ENCODE data around the gene DPPA5. TPM values are rescaled to one million over a fixed set of nuclear protein-coding genes. Genes with fewer than 3 reads are reported as not detected.

The DPPA5 gene
- polyA plus RNA-seq, 2 donors = not detected

DNA sequence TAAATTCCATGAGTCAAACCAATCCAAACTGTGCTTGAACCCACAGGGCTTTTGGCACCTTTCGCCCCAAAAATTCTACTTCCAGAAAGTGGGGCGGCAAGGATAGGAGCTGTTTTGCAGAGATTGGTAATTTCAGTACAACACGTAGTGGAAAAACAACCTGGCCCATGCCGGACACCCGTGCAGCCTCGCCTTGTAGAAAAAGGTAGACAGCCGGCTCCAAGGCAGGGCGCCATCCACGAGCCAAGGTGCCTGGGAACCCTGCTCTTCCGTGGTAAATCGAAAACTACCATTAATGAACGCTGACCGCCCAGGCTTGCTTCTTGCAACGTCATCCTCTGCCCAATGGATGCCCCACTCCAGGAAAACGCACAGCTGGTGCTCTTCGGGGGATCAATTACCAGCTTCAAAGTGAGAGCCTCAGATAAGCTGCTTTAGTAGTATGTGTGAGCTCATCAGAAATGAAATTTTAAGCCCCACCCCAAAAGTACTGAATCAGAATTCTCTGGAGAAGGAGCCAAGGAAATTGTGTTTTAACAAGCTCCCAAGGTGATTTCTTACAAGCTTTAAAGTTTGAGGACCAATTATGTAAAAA, 13.8 kb upstream of the DPPA5 start:
- Histone ChIP-seq H3K27ac (ENCODE audit: low read depth in 2 of 2, low read length in 1 of 2) (no peak overlapping the region), H3K27me3 (ENCODE audit: control insufficient read depth in 1 of 2, insufficient read depth in 2 of 2, low read length in 2 of 2) (no peaks in the 10 kb centered on the region), H3K4me3 (ENCODE audit: low read depth in 1 of 2, low read length in 2 of 2) (no peak overlapping the region), H3K4me1 (ENCODE audit: control insufficient read depth in 2 of 2, insufficient read depth in 2 of 2, low read length in 1 of 2) (no peaks in the 10 kb centered on the region), H3K36me3 (ENCODE audit: control insufficient read depth in 2 of 2, insufficient read depth in 2 of 2, low read length in 1 of 2) (no peaks in the 10 kb centered on the region), H3K9me3 (ENCODE audit: control insufficient read depth in 2 of 2, insufficient read depth in 1 of 2, low read depth in 1 of 2, low read length in 1 of 2) (peaks cover 2 to 7% of the 10 kb centered on the region in 2 donors)
- WGBS, 2 donors = 66 to 67% methylated on average over 16 of the region's 16 CpGs

GRCh38 chr6:73364549-73364948, 10.5 kb upstream of the DPPA5 start:
- H3K4me1 ChIP-seq (ENCODE audit: control insufficient read depth in 2 of 2, insufficient read depth in 2 of 2, low read length in 1 of 2) = no peaks in the 10 kb centered on the region
- no peaks in the 10 kb centered on the region for H3K27me3 ChIP-seq (ENCODE audit: control insufficient read depth in 1 of 2, insufficient read depth in 2 of 2, low read length in 2 of 2)
- H3K4me3 ChIP-seq (ENCODE audit: low read depth in 1 of 2, low read length in 2 of 2) = no peak overlapping the region
- no peak overlapping the region for H3K27ac ChIP-seq (ENCODE audit: low read depth in 2 of 2, low read length in 1 of 2)
- H3K36me3 ChIP-seq (ENCODE audit: control insufficient read depth in 2 of 2, insufficient read depth in 2 of 2, low read length in 1 of 2) = no peaks in the 10 kb centered on the region
- 87 to 91% methylated on average over 9 of the region's 9 CpGs for WGBS, 2 donors
- H3K9me3 ChIP-seq (ENCODE audit: control insufficient read depth in 2 of 2, insufficient read depth in 1 of 2, low read depth in 1 of 2, low read length in 1 of 2) = peaks cover 0 to 2% of the 10 kb centered on the region in 2 donors

GRCh38 chr6:73364121-73364520, 10.0 kb upstream of the DPPA5 start:
- Histone ChIP-seq H3K4me1 (ENCODE audit: control insufficient read depth in 2 of 2, insufficient read depth in 2 of 2, low read length in 1 of 2) (no peaks in the 10 kb centered on the region), H3K4me3 (ENCODE audit: low read depth in 1 of 2, low read length in 2 of 2) (no peak overlapping the region), H3K27ac (ENCODE audit: low read depth in 2 of 2, low read length in 1 of 2) (no peak overlapping the region), H3K27me3 (ENCODE audit: control insufficient read depth in 1 of 2, insufficient read depth in 2 of 2, low read length in 2 of 2) (no peaks in the 10 kb centered on the region), H3K36me3 (ENCODE audit: control insufficient read depth in 2 of 2, insufficient read depth in 2 of 2, low read length in 1 of 2) (no peaks in the 10 kb centered on the region), H3K9me3 (ENCODE audit: control insufficient read depth in 2 of 2, insufficient read depth in 1 of 2, low read depth in 1 of 2, low read length in 1 of 2) (peaks cover 0 to 2% of the 10 kb centered on the region in 2 donors)
- 89 to 91% methylated on average over 14 of the region's 14 CpGs for WGBS, 2 donors

GRCh38 chr6:73363537-73363875, 9.4 kb upstream of the DPPA5 start:
- no peak overlapping the region for H3K27ac ChIP-seq (ENCODE audit: low read depth in 2 of 2, low read length in 1 of 2)
- no peaks in the 10 kb centered on the region for H3K36me3 ChIP-seq (ENCODE audit: control insufficient read depth in 2 of 2, insufficient read depth in 2 of 2, low read length in 1 of 2)
- no peaks in the 10 kb centered on the region for H3K27me3 ChIP-seq (ENCODE audit: control insufficient read depth in 1 of 2, insufficient read depth in 2 of 2, low read length in 2 of 2)
- no peaks in the 10 kb centered on the region for H3K4me1 ChIP-seq (ENCODE audit: control insufficient read depth in 2 of 2, insufficient read depth in 2 of 2, low read length in 1 of 2)
- peaks cover 0 to 2% of the 10 kb centered on the region in 2 donors for H3K9me3 ChIP-seq (ENCODE audit: control insufficient read depth in 2 of 2, insufficient read depth in 1 of 2, low read depth in 1 of 2, low read length in 1 of 2)
- 95 to 97% methylated on average over 23 of the region's 23 CpGs for WGBS, 2 donors
- H3K4me3 ChIP-seq (ENCODE audit: low read depth in 1 of 2, low read length in 2 of 2) = no peak overlapping the region

GRCh38 chr6:73362869-73363536, 8.9 kb upstream of the DPPA5 start:
- H3K36me3 ChIP-seq (ENCODE audit: control insufficient read depth in 2 of 2, insufficient read depth in 2 of 2, low read length in 1 of 2) = no peaks in the 10 kb centered on the region
- H3K4me3 ChIP-seq (ENCODE audit: low read depth in 1 of 2, low read length in 2 of 2) = no peak overlapping the region
- peaks cover 0 to 2% of the 10 kb centered on the region in 2 donors for H3K9me3 ChIP-seq (ENCODE audit: control insufficient read depth in 2 of 2, insufficient read depth in 1 of 2, low read depth in 1 of 2, low read length in 1 of 2)
- H3K27me3 ChIP-seq (ENCODE audit: control insufficient read depth in 1 of 2, insufficient read depth in 2 of 2, low read length in 2 of 2) = no peaks in the 10 kb centered on the region
- no peak overlapping the region for H3K27ac ChIP-seq (ENCODE audit: low read depth in 2 of 2, low read length in 1 of 2)
- no peaks in the 10 kb centered on the region for H3K4me1 ChIP-seq (ENCODE audit: control insufficient read depth in 2 of 2, insufficient read depth in 2 of 2, low read length in 1 of 2)
- 92 to 94% methylated on average over 31 of the region's 31 CpGs for WGBS, 2 donors

DNA sequence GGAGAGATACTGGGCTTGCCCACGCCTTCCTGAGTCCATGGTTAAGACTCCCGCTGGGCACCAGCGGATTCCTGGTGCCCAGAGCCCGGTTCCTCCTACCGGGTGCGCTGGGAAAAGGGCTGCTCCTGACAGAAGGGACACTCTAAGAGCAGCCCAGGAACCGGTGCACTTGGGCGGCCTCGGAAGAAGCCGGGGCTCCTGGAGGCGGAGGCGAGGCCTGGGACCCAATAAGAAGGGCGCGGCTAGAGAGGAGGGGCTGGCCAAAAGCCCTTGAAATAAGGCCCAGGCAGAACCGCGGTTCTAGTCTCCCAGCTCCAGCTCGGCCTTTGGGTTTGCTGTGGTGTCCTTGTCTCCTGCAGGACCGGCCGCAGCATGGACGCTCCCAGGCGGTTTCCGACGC, 8.3 kb upstream of the DPPA5 start, which contains the start of gene KHDC3L:
KHDC3L (plus strand) TSS at position 301 of the 400 bp plus-strand sequence; CDS start at position 373, 72 bp downstream.
- H3K27ac ChIP-seq (ENCODE audit: low read depth in 2 of 2, low read length in 1 of 2) = no peak within 1 kb of the TSS
- no peaks in the 10 kb centered on the region for H3K36me3 ChIP-seq (ENCODE audit: control insufficient read depth in 2 of 2, insufficient read depth in 2 of 2, low read length in 1 of 2)
- no peak within 1 kb of the TSS for H3K4me3 ChIP-seq (ENCODE audit: low read depth in 1 of 2, low read length in 2 of 2)
- no peaks in the 10 kb centered on the region for H3K4me1 ChIP-seq (ENCODE audit: control insufficient read depth in 2 of 2, insufficient read depth in 2 of 2, low read length in 1 of 2)
- no peaks in the 10 kb centered on the region for H3K27me3 ChIP-seq (ENCODE audit: control insufficient read depth in 1 of 2, insufficient read depth in 2 of 2, low read length in 2 of 2)
- 90 to 91% methylated on average over 23 of the region's 23 CpGs for WGBS, 2 donors
- H3K9me3 ChIP-seq (ENCODE audit: control insufficient read depth in 2 of 2, insufficient read depth in 1 of 2, low read depth in 1 of 2, low read length in 1 of 2) = peaks cover 0 to 2% of the 10 kb centered on the region in 2 donors

DNA sequence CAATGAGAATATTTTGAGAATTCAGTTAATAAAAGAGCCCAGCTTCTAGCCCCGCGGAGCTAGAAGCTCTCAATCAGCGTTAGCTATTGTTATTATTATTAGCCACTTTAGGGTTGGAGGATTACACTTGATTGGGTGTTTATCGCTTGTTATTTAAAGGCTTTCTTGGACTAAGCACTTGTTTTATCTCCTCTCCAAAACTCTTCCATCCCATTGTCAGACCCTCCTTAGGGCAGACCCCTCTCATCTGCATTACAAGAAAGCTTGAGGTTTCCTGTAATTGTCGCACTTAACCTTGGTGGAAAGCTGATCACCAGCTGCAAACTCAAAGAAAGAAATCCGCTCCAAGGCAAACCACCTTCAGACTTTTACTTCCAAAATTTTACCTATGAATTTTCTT, 4.8 kb downstream of the DPPA5 start:
- no peaks in the 10 kb centered on the region for H3K36me3 ChIP-seq (ENCODE audit: control insufficient read depth in 2 of 2, insufficient read depth in 2 of 2, low read length in 1 of 2)
- H3K4me3 ChIP-seq (ENCODE audit: low read depth in 1 of 2, low read length in 2 of 2) = no peak overlapping the region
- WGBS, 2 donors = 27 to 35% methylated on average over 6 of the region's 6 CpGs
- no peaks in the 10 kb centered on the region for H3K4me1 ChIP-seq (ENCODE audit: control insufficient read depth in 2 of 2, insufficient read depth in 2 of 2, low read length in 1 of 2)
- H3K27me3 ChIP-seq (ENCODE audit: control insufficient read depth in 1 of 2, insufficient read depth in 2 of 2, low read length in 2 of 2) = peaks cover 0 to 4% of the 10 kb centered on the region in 2 donors
- no peak overlapping the region for H3K27ac ChIP-seq (ENCODE audit: low read depth in 2 of 2, low read length in 1 of 2)
- peaks cover 0 to 2% of the 10 kb centered on the region in 2 donors for H3K9me3 ChIP-seq (ENCODE audit: control insufficient read depth in 2 of 2, insufficient read depth in 1 of 2, low read depth in 1 of 2, low read length in 1 of 2)

- Histone ChIP-seq H3K4me3 (ENCODE audit: low read depth in 1 of 2, low read length in 2 of 2) (no peak overlapping the region), H3K27ac (ENCODE audit: low read depth in 2 of 2, low read length in 1 of 2) (no peak overlapping the region), H3K9me3 (ENCODE audit: control insufficient read depth in 2 of 2, insufficient read depth in 1 of 2, low read depth in 1 of 2, low read length in 1 of 2) (peaks cover 0 to 2% of the 10 kb centered on the region in 2 donors), H3K27me3 (ENCODE audit: control insufficient read depth in 1 of 2, insufficient read depth in 2 of 2, low read length in 2 of 2) (peaks cover 0 to 4% of the 10 kb centered on the region in 2 donors), H3K36me3 (ENCODE audit: control insufficient read depth in 2 of 2, insufficient read depth in 2 of 2, low read length in 1 of 2) (no peaks in the 10 kb centered on the region), H3K4me1 (ENCODE audit: control insufficient read depth in 2 of 2, insufficient read depth in 2 of 2, low read length in 1 of 2) (no peaks in the 10 kb centered on the region)
- WGBS, 2 donors = 53 to 56% methylated on average over 33 of the region's 33 CpGs
Measured at GRCh38 chr6:73348550-73349204, 5.4 kb downstream of the DPPA5 start.

DNA sequence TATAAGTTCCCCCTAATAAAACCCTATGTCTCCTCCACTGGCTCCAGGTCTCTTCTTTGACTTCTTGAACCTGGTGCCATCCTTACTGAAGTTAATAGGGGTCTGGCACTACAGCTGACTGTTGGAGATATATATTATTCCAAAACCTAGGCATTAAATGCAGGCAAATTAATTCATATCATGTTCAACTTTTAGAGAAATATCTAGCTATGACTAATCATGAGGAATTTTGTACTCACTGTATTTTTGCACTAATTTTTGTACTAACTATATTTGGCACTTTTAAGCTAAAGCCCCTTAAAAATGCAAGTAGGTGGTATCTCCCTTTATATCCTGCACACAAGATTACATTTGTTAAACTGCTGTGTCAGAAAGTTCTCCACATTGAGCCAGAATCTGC, 10.9 kb downstream of the DPPA5 start:
- Histone ChIP-seq H3K27me3 (ENCODE audit: control insufficient read depth in 1 of 2, insufficient read depth in 2 of 2, low read length in 2 of 2) (no peaks in the 10 kb centered on the region), H3K4me3 (ENCODE audit: low read depth in 1 of 2, low read length in 2 of 2) (no peak overlapping the region), H3K27ac (ENCODE audit: low read depth in 2 of 2, low read length in 1 of 2) (no peak overlapping the region), H3K4me1 (ENCODE audit: control insufficient read depth in 2 of 2, insufficient read depth in 2 of 2, low read length in 1 of 2) (no peaks in the 10 kb centered on the region), H3K9me3 (ENCODE audit: control insufficient read depth in 2 of 2, insufficient read depth in 1 of 2, low read depth in 1 of 2, low read length in 1 of 2) (peaks cover 0 to under 1% of the 10 kb centered on the region in 2 donors), H3K36me3 (ENCODE audit: control insufficient read depth in 2 of 2, insufficient read depth in 2 of 2, low read length in 1 of 2) (no peaks in the 10 kb centered on the region)
